ENCODE measurements around the gene HAL. TPM values are rescaled to one million over a fixed set of nuclear protein-coding genes. Genes with fewer than 3 reads are reported as not detected.

HAL gene
- total and polyA plus RNA-seq, 2 of the 4 experiments (the other 2 are of a cell fraction): under 0.01 to 0.02 TPM

DNA sequence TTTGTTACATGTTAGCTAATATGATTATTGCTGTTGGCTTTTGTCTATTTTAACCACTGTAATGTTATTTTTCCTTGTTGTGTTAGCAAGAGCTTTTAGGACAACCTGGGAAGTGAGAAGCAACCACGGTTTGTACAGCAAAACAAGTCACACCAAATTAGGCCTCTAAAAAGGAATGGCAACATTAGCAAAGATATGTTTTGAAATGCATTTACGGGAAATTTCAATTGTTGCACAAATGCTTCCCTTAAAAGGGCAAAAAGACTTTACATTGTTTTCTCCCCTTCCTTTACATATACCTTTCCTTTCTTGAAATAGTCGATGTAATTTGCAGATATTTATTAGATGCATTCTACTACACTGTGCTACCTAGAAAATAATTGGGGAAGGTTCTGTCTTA, 43.4 kb upstream of the HAL start:
- intact Hi-C loops (cut with micrococcal nuclease) (loop anchor here (5.0 kb wide), 1 partner anchor 158 kb away; no protein-coding TSS in a partner anchor), dilution Hi-C loops (cut with HindIII; ENCODE audit: low sequenced_read_pairs, unreplicated experiment) (no loop called here), in situ Hi-C loops (cut with MboI; ENCODE audit: low sequenced_read_pairs) (no loop called here)
- no CpG with 5 or more reads among the region's 3 CpGs for WGBS, 2 experiments (ENCODE audit: extremely low coverage in 2 of 2, insufficient read length in 1 of 2)
- H4K8ac ChIP-seq (ENCODE audit: low read depth in 2 of 2, low read length in 2 of 2): no peak overlapping the region
- no peaks in the 10 kb centered on the region for H4K20me1 ChIP-seq (ENCODE audit: insufficient read depth, low read length)
- no peak overlapping the region for H4K91ac ChIP-seq (ENCODE audit: insufficient read depth, low read depth, low read length)
- H2AK5ac ChIP-seq (ENCODE audit: low read depth, low read length): no peak overlapping the region
- H2BK15ac ChIP-seq (ENCODE audit: low read depth, low read length): no peak overlapping the region
- no peak overlapping the region for H4K5ac ChIP-seq (ENCODE audit: low read depth, low read length)
- TF ChIP-seq FOS (IDR thresholded peaks at IDR 0.05; ENCODE audit: low read depth, low read length): no peak
- TF ChIP-seq RAD21 (IDR thresholded peaks at IDR 0.05; ENCODE audit: low read length): no peak
- TF ChIP-seq, protein P1, sequence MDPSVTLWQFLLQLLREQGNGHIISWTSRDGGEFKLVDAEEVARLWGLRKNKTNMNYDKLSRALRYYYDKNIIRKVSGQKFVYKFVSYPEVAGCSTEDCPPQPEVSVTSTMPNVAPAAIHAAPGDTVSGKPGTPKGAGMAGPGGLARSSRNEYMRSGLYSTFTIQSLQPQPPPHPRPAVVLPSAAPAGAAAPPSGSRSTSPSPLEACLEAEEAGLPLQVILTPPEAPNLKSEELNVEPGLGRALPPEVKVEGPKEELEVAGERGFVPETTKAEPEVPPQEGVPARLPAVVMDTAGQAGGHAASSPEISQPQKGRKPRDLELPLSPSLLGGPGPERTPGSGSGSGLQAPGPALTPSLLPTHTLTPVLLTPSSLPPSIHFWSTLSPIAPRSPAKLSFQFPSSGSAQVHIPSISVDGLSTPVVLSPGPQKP (IDR thresholded peaks at IDR 0.05; ENCODE audit: borderline replicate concordance, low read depth, low read length): no peak
- TF ChIP-seq, protein P2, sequence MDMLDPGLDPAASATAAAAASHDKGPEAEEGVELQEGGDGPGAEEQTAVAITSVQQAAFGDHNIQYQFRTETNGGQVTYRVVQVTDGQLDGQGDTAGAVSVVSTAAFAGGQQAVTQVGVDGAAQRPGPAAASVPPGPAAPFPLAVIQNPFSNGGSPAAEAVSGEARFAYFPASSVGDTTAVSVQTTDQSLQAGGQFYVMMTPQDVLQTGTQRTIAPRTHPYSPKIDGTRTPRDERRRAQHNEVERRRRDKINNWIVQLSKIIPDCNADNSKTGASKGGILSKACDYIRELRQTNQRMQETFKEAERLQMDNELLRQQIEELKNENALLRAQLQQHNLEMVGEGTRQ (IDR thresholded peaks at IDR 0.05; ENCODE audit: low read depth, low read length): no peak
- no peak for TF ChIP-seq MAFK (IDR thresholded peaks at IDR 0.05; ENCODE audit: low read depth, low read length)
- no peak for TF ChIP-seq CHD1 (IDR thresholded peaks at IDR 0.05; ENCODE audit: low read depth, low read length)
- TF ChIP-seq SMC3 (IDR thresholded peaks at IDR 0.05; ENCODE audit: low read depth, low read length): no peak
- TF ChIP-seq CEBPB (IDR thresholded peaks at IDR 0.05; ENCODE audit: low read depth, low read length): no peak
- TF ChIP-seq BHLHE40 (IDR thresholded peaks at IDR 0.05; ENCODE audit: low read depth, low read length): no peak
- TF ChIP-seq, protein P3, sequence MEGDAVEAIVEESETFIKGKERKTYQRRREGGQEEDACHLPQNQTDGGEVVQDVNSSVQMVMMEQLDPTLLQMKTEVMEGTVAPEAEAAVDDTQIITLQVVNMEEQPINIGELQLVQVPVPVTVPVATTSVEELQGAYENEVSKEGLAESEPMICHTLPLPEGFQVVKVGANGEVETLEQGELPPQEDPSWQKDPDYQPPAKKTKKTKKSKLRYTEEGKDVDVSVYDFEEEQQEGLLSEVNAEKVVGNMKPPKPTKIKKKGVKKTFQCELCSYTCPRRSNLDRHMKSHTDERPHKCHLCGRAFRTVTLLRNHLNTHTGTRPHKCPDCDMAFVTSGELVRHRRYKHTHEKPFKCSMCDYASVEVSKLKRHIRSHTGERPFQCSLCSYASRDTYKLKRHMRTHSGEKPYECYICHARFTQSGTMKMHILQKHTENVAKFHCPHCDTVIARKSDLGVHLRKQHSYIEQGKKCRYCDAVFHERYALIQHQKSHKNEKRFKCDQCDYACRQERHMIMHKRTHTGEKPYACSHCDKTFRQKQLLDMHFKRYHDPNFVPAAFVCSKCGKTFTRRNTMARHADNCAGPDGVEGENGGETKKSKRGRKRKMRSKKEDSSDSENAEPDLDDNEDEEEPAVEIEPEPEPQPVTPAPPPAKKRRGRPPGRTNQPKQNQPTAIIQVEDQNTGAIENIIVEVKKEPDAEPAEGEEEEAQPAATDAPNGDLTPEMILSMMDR (conservative IDR thresholded peaks at IDR 0.05; ENCODE audit: low read depth, low read length): no peak
- no peak for TF ChIP-seq RCOR1 (IDR thresholded peaks at IDR 0.05; ENCODE audit: insufficient replicate concordance, low read length)
- no peaks in the 10 kb centered on the region for H3K36me3 ChIP-seq (ENCODE audit: control insufficient read depth, insufficient read depth, low read length)
- no peak overlapping the region for H3K27ac ChIP-seq (ENCODE audit: insufficient read depth, low read length)
- H3K18ac ChIP-seq (ENCODE audit: low read depth, low read length): no peak overlapping the region
- no peak overlapping the region for H3K23ac ChIP-seq (ENCODE audit: low read depth, low read length)
- H2BK120ac ChIP-seq (ENCODE audit: low read depth, low read length): no peak overlapping the region
- peaks cover 2% of the 10 kb centered on the region; the same call in 1 of the 2 replicates for H3K4me1 ChIP-seq (ENCODE audit: control insufficient read depth, insufficient read depth, low read length)
- H3K56ac ChIP-seq (ENCODE audit: extremely low read depth, insufficient read depth, low read length): no peak overlapping the region
- no peak for ATAC-seq (ENCODE audit: low read depth)
- H3K9me3 ChIP-seq (ENCODE audit: control insufficient read depth, insufficient read depth, low read length): no peaks in the 10 kb centered on the region
- H3K9me1 ChIP-seq (ENCODE audit: insufficient read depth, low read length): peaks cover 3% of the 10 kb centered on the region; the same call in 1 of the 2 replicates
- no peak overlapping the region for H2AK9ac ChIP-seq (replicated peaks; ENCODE audit: low read depth, low read length, poor library complexity)
- H2AFZ ChIP-seq (replicated peaks; ENCODE audit: low read length, poor library complexity): no peak overlapping the region
- POLR2A ChIA-PET (ENCODE audit: unreplicated experiment): no interaction called here
- peaks cover 0 to 4% of the 10 kb centered on the region in 2 experiments; a peak in 1 of 4 replicates for H3K79me1 ChIP-seq (ENCODE audit: low read depth in 1 of 2, low read length in 2 of 2)
- H3K4me2 ChIP-seq (ENCODE audit: low read depth, low read length): no peak overlapping the region
- no peaks in the 10 kb centered on the region for H3K27me3 ChIP-seq (ENCODE audit: control insufficient read depth, insufficient read depth, low read length)
- no peak overlapping the region for H2BK5ac ChIP-seq (ENCODE audit: low read depth, low read length, poor library complexity, severe bottlenecking)
- H3K4ac ChIP-seq (ENCODE audit: low read depth, low read length): no peak overlapping the region
- no TSS peak for BruUV-seq (replicated peaks)
- no peak overlapping the region for H2BK20ac ChIP-seq (ENCODE audit: low read depth, low read length)
- CTCF ChIA-PET: no interaction called here
- no peak overlapping the region for H3K9ac ChIP-seq (ENCODE audit: low read depth, low read length)
- no peak overlapping the region for H3K4me3 ChIP-seq (ENCODE audit: insufficient read depth, low read depth, low read length)
- no peak overlapping the region for H3K14ac ChIP-seq (replicated peaks; ENCODE audit: low read depth, low read length)
- no peak for DNase-seq
